ENCODE data around the gene CHADL. TPM values are rescaled to one million over a fixed set of nuclear protein-coding genes. Genes with fewer than 3 reads are reported as not detected.

Gene CHADL
- total RNA-seq, 3 donors from 2014 or later = 1.1 to 8.8 (median 1.9) TPM

DNA sequence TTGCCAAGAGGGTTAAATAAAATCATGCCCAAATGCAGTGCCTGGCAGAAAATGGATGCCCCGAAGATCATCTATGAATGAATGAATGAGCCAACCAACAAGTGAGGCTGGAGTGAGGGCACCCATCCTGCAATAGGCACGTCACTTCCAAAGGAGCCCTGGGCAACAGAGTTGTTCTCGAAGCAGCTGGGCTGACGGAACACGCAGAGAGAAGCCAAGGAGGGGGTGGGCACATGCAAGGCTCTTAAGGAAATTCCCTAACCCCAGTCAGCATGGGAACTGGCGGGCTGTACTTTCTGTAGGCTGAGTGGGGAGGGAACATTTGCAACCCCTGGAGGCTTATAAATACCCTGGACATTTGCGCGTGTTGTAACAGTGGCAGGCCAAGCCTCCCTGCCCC, 11.6 kb upstream of the CHADL start:
- Histone ChIP-seq H3K9me3 (no peaks in the 10 kb centered on the region), H3K4me1 (ENCODE audit: low read depth) (no peaks in the 10 kb centered on the region), H3K36me3 (ENCODE audit: low read depth) (peaks cover 5% of the 10 kb centered on the region), H3K4me3 (no peak overlapping the region)
- ATAC-seq (no peak), DNase-seq (no peak)
- intact Hi-C loops (cut with DNase I, micrococcal nuclease) = no loop called here
- TF ChIP-seq CTCF (IDR thresholded peaks at IDR 0.05) = no peak

DNA sequence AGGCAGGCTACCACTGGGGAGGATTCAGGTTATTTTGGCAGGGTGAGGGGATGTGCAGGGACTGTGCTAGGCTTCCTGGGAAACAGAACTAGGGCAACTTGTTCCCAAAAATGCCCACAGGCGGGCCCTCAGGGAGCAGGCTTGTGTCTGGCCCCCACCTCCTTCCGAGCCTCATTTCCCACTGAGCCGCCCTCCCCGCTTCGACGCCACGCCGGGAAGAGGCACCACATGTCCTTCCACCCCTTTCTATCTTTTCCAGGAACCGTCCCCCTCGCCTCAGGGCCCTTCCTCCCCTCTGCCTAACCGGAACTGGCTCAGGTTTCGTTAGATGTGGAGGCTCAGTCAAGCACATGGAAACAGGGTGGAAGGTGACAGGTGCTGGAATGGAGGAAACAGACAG, 9.4 kb upstream of the CHADL start:
- DNase-seq (no peak), ATAC-seq (no peak)
- Histone ChIP-seq H3K9me3 (no peaks in the 10 kb centered on the region), H3K4me3 (no peak overlapping the region), H3K36me3 (ENCODE audit: low read depth) (peaks cover 5% of the 10 kb centered on the region), H3K4me1 (ENCODE audit: low read depth) (no peaks in the 10 kb centered on the region)
- intact Hi-C loops (cut with DNase I, micrococcal nuclease) = no loop called here
- no peak for TF ChIP-seq CTCF (IDR thresholded peaks at IDR 0.05)

DNA sequence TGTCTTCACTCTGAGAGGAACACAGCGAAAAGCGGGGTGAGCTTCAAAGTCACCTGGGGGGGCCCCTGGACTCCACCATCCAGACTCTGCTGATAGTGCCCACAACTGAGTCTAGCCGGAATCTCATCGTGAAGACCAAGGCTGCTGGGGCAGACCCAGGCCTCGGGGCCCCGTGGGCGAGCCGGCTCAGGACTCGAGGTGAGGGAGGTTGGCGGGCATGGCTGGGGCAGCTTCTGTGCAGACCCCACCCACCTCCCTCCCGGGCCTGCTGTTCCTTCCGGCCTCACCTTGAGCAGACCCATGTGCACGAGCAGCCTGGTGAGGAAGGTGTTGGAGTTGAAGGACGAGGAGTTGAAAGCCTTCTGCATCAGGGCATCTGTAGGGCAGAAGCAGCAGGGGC, 8.7 kb upstream of the CHADL start:
- Histone ChIP-seq H3K4me1 (ENCODE audit: low read depth) (no peaks in the 10 kb centered on the region), H3K36me3 (ENCODE audit: low read depth) (peaks cover 5% of the 10 kb centered on the region), H3K4me3 (no peak overlapping the region), H3K9me3 (no peaks in the 10 kb centered on the region)
- no peak for TF ChIP-seq CTCF (IDR thresholded peaks at IDR 0.05)
- no peak for ATAC-seq
- no peak for DNase-seq
- intact Hi-C loops (cut with DNase I, micrococcal nuclease) = no loop called here

GRCh38 chr22:41248758-41249157, 8.0 kb upstream of the CHADL start:
- Histone ChIP-seq H3K36me3 (ENCODE audit: low read depth) (peaks cover 5% of the 10 kb centered on the region), H3K9me3 (no peaks in the 10 kb centered on the region), H3K4me1 (ENCODE audit: low read depth) (no peaks in the 10 kb centered on the region), H3K4me3 (no peak overlapping the region)
- no peak for ATAC-seq
- intact Hi-C loops (cut with DNase I, micrococcal nuclease) = no loop called here
- no peak for DNase-seq
- TF ChIP-seq CTCF (IDR thresholded peaks at IDR 0.05) = no peak

- no peak for ATAC-seq
- Histone ChIP-seq H3K36me3 (ENCODE audit: low read depth) (peaks cover 5% of the 10 kb centered on the region), H3K4me3 (no peak overlapping the region), H3K9me3 (no peaks in the 10 kb centered on the region), H3K4me1 (ENCODE audit: low read depth) (no peaks in the 10 kb centered on the region)
- intact Hi-C loops (cut with DNase I, micrococcal nuclease) = no loop called here
- TF ChIP-seq CTCF (IDR thresholded peaks at IDR 0.05) = no peak
- DNase-seq = no peak
Observed at GRCh38 chr22:41248314-41248713, 7.6 kb upstream of the CHADL start.

GRCh38 chr22:41247703-41248102, 7.0 kb upstream of the CHADL start:
- Histone ChIP-seq H3K9me3 (no peaks in the 10 kb centered on the region), H3K4me3 (no peak overlapping the region), H3K4me1 (ENCODE audit: low read depth) (no peaks in the 10 kb centered on the region), H3K36me3 (ENCODE audit: low read depth) (peaks cover 5% of the 10 kb centered on the region)
- no peak for ATAC-seq
- no peak for TF ChIP-seq CTCF (IDR thresholded peaks at IDR 0.05)
- DNase-seq = no peak
- intact Hi-C loops (cut with DNase I, micrococcal nuclease) = no loop called here

Data from mucosa of descending colon (tissue), 3 donors.